ENCODE measurements around the gene RAB4A. TPM values are rescaled to one million over a fixed set of nuclear protein-coding genes. Genes with fewer than 3 reads are reported as not detected.

The RAB4A gene
- total RNA-seq, 4 donors from 2014 or later, result 22.1 to 36.7 (median 23.4) TPM

DNA sequence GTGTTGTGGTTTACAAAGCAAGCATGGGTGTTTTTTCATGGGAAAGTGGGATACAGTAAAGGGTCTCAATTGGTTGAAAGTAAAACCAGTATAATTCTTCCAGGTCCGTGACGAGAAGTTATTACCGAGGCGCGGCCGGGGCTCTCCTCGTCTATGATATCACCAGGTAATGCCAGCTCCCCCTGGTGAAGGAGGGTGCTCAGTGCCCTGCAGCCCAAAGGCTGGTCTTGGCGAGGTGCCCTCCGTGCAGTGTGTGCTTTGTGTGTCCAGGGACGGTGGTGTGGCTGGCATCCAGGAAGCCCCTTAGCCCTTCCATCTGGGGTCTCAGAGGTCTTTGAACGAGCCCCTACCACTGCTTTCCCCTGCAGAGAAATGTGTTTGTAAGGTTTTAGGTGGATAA, 24.8 kb downstream of the RAB4A start:
- H3K36me3 ChIP-seq, result peaks cover 0 to 31% (median 0%) of the 10 kb centered on the region in 3 donors
- DNase-seq, result peak in 1 of 3 donors; percentile 57
- H3K27me3 ChIP-seq, result no peaks in the 10 kb centered on the region
- TF ChIP-seq, protein P1, sequence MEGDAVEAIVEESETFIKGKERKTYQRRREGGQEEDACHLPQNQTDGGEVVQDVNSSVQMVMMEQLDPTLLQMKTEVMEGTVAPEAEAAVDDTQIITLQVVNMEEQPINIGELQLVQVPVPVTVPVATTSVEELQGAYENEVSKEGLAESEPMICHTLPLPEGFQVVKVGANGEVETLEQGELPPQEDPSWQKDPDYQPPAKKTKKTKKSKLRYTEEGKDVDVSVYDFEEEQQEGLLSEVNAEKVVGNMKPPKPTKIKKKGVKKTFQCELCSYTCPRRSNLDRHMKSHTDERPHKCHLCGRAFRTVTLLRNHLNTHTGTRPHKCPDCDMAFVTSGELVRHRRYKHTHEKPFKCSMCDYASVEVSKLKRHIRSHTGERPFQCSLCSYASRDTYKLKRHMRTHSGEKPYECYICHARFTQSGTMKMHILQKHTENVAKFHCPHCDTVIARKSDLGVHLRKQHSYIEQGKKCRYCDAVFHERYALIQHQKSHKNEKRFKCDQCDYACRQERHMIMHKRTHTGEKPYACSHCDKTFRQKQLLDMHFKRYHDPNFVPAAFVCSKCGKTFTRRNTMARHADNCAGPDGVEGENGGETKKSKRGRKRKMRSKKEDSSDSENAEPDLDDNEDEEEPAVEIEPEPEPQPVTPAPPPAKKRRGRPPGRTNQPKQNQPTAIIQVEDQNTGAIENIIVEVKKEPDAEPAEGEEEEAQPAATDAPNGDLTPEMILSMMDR (IDR thresholded peaks at IDR 0.05), result peak in 3 of 6 experiments; percentile 30 to 33 (median 31)
- TF ChIP-seq POLR2A (IDR thresholded peaks at IDR 0.05), result no peak
- no peaks in the 10 kb centered on the region for H3K4me1 ChIP-seq
- no peak overlapping the region for H3K4me3 ChIP-seq
- H3K9me3 ChIP-seq, result no peaks in the 10 kb centered on the region
- H3K27ac ChIP-seq, result no peak overlapping the region

DNA sequence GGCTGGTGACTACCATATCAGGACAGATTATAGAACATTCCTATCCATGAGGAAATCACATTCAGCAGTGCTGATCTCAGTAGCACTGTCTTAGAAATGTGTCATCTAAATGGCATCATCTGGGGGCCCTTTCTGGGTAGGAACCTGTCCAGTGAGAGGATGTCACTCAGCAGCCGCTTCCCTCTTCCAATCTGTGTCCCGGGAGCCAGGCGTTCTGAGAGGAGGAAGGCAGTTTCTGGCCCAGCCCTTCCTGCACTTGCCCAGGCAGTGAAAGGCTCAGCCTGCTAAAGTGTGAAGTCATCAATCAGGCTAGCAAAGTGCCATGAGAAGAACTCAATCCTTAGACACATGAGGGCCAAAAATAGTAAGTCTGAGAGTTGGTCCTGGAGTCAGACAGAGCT, 25.6 kb downstream of the RAB4A start:
- DNase-seq, result no peak
- H3K4me3 ChIP-seq, result no peak overlapping the region
- no peaks in the 10 kb centered on the region for H3K9me3 ChIP-seq
- peaks cover 0 to 31% (median 0%) of the 10 kb centered on the region in 3 donors for H3K36me3 ChIP-seq
- no peaks in the 10 kb centered on the region for H3K4me1 ChIP-seq
- TF ChIP-seq, protein P1 (IDR thresholded peaks at IDR 0.05), result no peak
- TF ChIP-seq POLR2A (IDR thresholded peaks at IDR 0.05), result no peak
- no peak overlapping the region for H3K27ac ChIP-seq
- no peaks in the 10 kb centered on the region for H3K27me3 ChIP-seq

DNA sequence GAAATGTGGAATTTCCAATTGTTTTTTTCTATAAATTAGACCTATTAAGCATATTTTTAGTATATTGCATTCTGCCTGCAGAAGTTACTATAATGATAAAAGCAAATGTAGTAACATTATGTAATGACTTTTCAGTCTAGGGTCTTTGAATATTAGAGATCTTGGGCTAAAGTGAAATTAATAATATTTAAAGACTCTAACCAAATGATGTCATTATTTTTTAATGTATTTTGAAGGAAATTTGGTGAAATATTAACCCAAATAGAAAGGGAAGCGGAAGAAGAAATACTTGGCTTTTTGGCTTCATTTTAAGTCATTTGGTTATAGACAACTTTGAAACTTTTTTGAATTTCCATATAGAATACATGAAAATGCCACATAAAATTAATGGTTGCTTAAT, 26.8 kb downstream of the RAB4A start:
- no peak overlapping the region for H3K27ac ChIP-seq
- peaks cover 0 to 34% (median 0%) of the 10 kb centered on the region in 3 donors for H3K36me3 ChIP-seq
- TF ChIP-seq, protein P1 (IDR thresholded peaks at IDR 0.05), result no peak
- TF ChIP-seq POLR2A (IDR thresholded peaks at IDR 0.05), result no peak
- H3K9me3 ChIP-seq, result no peaks in the 10 kb centered on the region
- no peaks in the 10 kb centered on the region for H3K27me3 ChIP-seq
- H3K4me3 ChIP-seq, result no peak overlapping the region
- DNase-seq, result no peak
- no peaks in the 10 kb centered on the region for H3K4me1 ChIP-seq

DNA sequence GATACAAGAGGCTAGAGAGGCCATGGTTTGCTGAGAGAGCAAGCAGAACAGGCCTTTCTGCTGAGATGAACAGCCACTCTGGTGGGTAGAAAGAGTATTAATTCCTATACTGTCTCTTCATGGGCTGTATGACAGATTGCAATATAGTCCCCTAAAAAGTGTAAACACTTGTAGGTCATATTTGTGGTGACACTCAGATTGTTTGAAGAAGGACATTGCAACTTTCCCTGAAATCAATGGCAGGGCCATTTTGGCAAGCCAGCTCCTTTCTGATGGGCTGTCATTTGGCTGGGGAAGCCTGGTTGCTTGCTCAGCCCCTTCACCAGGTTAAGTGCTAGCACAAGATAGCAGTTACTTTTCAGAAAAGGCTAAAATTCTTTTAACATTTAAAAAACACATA, 27.5 kb downstream of the RAB4A start:
- Histone ChIP-seq H3K4me1 (no peaks in the 10 kb centered on the region), H3K4me3 (no peak overlapping the region), H3K27me3 (no peaks in the 10 kb centered on the region), H3K36me3 (peaks cover 0 to 40% (median 0%) of the 10 kb centered on the region in 3 donors), H3K9me3 (no peaks in the 10 kb centered on the region), H3K27ac (no peak overlapping the region)
- TF ChIP-seq, protein P1 (IDR thresholded peaks at IDR 0.05), result no peak
- no peak for TF ChIP-seq POLR2A (IDR thresholded peaks at IDR 0.05)
- DNase-seq, result no peak

DNA sequence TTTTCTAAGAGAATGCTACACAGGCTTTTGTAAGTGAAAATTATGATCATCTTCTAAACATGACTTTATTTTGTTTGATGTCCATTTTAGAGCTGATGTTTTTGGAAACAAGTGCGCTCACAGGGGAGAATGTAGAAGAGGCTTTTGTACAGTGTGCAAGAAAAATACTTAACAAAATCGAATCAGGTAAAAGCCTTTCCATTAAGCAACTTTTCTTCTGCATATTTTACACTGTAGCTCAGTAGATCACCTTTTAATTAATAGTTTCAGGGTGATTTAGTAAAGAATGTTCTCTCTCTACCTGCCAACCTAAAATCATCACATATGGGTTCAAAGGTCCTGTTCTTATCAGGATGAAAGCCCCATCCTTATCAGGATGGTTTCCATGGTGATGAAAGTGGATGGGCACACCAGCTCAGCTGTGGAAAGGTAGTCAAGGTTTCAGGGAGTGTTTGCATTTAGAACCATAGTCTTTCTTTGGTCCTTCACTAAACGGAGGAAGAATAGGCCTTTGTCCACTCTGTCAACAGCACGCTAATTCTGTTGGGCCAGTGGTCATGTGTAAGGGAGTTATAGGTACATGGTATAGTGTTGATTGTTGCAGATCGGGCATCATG, 28.1 kb downstream of the RAB4A start:
- H3K27me3 ChIP-seq, result no peaks in the 10 kb centered on the region
- H3K9me3 ChIP-seq, result no peaks in the 10 kb centered on the region
- H3K4me1 ChIP-seq, result no peaks in the 10 kb centered on the region
- H3K36me3 ChIP-seq, result peaks cover 0 to 46% (median 0%) of the 10 kb centered on the region in 3 donors
- no peak overlapping the region for H3K4me3 ChIP-seq
- no peak for TF ChIP-seq POLR2A (IDR thresholded peaks at IDR 0.05)
- TF ChIP-seq, protein P1 (IDR thresholded peaks at IDR 0.05), result no peak
- no peak overlapping the region for H3K27ac ChIP-seq
- DNase-seq, result no peak

All from Peyer's patch (tissue), 4 donors.